ENCODE measurements around the gene CNPY1.

The CNPY1 gene

GRCh38 chr7:155517969-155518368, 28.4 kb downstream of the CNPY1 start:
- no peak overlapping the region for H3K27ac ChIP-seq
- no peak for DNase-seq (ENCODE audit: low spot score)
- CTCF ChIA-PET = interaction anchor here (0.6 to 1.0 kb wide), 2 partner anchors 81 to 239 kb away, joined by 3 to 8 read pairs; no protein-coding TSS in a partner anchor
- TF ChIP-seq CTCF (conservative IDR thresholded peaks at IDR 0.05; ENCODE audit: low read depth) = no peak
- POLR2A ChIA-PET (ENCODE audit: low non-redundant PET) = no interaction called here

- H3K27ac ChIP-seq = no peak overlapping the region
- CTCF ChIA-PET = interaction anchor here (1.0 kb wide), 1 partner anchor 82 kb away, joined by 3 read pairs; no protein-coding TSS in a partner anchor
- POLR2A ChIA-PET (ENCODE audit: low non-redundant PET) = no interaction called here
- DNase-seq (ENCODE audit: low spot score) = no peak
- no peak for TF ChIP-seq CTCF (conservative IDR thresholded peaks at IDR 0.05; ENCODE audit: low read depth)
These were observed 28.9 kb downstream of the CNPY1 start for GRCh38 chr7:155517452-155517851.

GRCh38 chr7:155516466-155516865, 29.9 kb downstream of the CNPY1 start:
- POLR2A ChIA-PET (ENCODE audit: low non-redundant PET) = no interaction called here
- CTCF ChIA-PET = no interaction called here
- no peak overlapping the region for H3K27ac ChIP-seq

GRCh38 chr7:155515318-155515717, 31.0 kb downstream of the CNPY1 start:
- POLR2A ChIA-PET (ENCODE audit: low non-redundant PET) = no interaction called here
- CTCF ChIA-PET = no interaction called here
- H3K27ac ChIP-seq = no peak overlapping the region
- no peak for DNase-seq (ENCODE audit: low spot score)
- no peak for TF ChIP-seq CTCF (conservative IDR thresholded peaks at IDR 0.05; ENCODE audit: low read depth)

More at GRCh38 chr7:155516466-155516865, 29.9 kb downstream of the CNPY1 start:
- no peak for DNase-seq (ENCODE audit: low spot score)
- TF ChIP-seq CTCF (conservative IDR thresholded peaks at IDR 0.05; ENCODE audit: low read depth) = no peak

- H3K27ac ChIP-seq = no peak overlapping the region
- DNase-seq (ENCODE audit: low spot score) = no peak
- ChIA-PET CTCF (no interaction called here), POLR2A (ENCODE audit: low non-redundant PET) (no interaction called here)
- no peak for TF ChIP-seq CTCF (conservative IDR thresholded peaks at IDR 0.05; ENCODE audit: low read depth)
These were observed 32.1 kb downstream of the CNPY1 start for GRCh38 chr7:155514296-155514695.

GRCh38 chr7:155513543-155514285, 32.6 kb downstream of the CNPY1 start:
- TF ChIP-seq CTCF (conservative IDR thresholded peaks at IDR 0.05; ENCODE audit: low read depth) = no peak
- ChIA-PET POLR2A (ENCODE audit: low non-redundant PET) (no interaction called here), CTCF (no interaction called here)
- no peak for DNase-seq (ENCODE audit: low spot score)
- no peak overlapping the region for H3K27ac ChIP-seq

Measured in RWPE1 (cell line).